ENCODE results near the gene PDGFD. TPM values are rescaled to one million over a fixed set of nuclear protein-coding genes. Genes with fewer than 3 reads are reported as not detected.

Gene PDGFD
- total RNA-seq, 4 donors from 2014 or later = 16.1 to 108 (median 36.0) TPM

- Histone ChIP-seq H3K36me3 (no peaks in the 10 kb centered on the region), H3K4me1 (no peaks in the 10 kb centered on the region), H3K27ac (no peak overlapping the region), H3K4me3 (replicated peaks in 1 of 3) (no peak overlapping the region), H3K9me3 (no peaks in the 10 kb centered on the region), H3K27me3 (no peaks in the 10 kb centered on the region)
- intact Hi-C loops (cut with DNase I) = no loop called here
- no peak for DNase-seq
- WGBS, 2 donors = 80 to 93% methylated on average over 1 of the region's 1 CpG
- no peak for TF ChIP-seq POLR2A (IDR thresholded peaks at IDR 0.05)
- TF ChIP-seq CTCF (IDR thresholded peaks at IDR 0.05) = no peak
These were observed 257.6 kb downstream of the PDGFD start for GRCh38 chr11:103906291-103906867.

- intact Hi-C loops (cut with DNase I) = no loop called here
- TF ChIP-seq POLR2A (IDR thresholded peaks at IDR 0.05) (no peak), CTCF (IDR thresholded peaks at IDR 0.05) (no peak)
- Histone ChIP-seq H3K27me3 (no peaks in the 10 kb centered on the region), H3K4me1 (no peaks in the 10 kb centered on the region), H3K4me3 (replicated peaks in 1 of 3) (no peak overlapping the region), H3K9me3 (no peaks in the 10 kb centered on the region), H3K27ac (no peak overlapping the region), H3K36me3 (no peaks in the 10 kb centered on the region)
- DNase-seq = no peak
- WGBS, 2 donors = 63 to 93% methylated on average over 3 of the region's 3 CpGs
These were observed 259.7 kb downstream of the PDGFD start for GRCh38 chr11:103904324-103904667.

- Histone ChIP-seq H3K9me3 (no peaks in the 10 kb centered on the region), H3K27ac (no peak overlapping the region), H3K36me3 (no peaks in the 10 kb centered on the region), H3K27me3 (no peaks in the 10 kb centered on the region), H3K4me1 (no peaks in the 10 kb centered on the region), H3K4me3 (replicated peaks in 1 of 3) (no peak overlapping the region)
- TF ChIP-seq CTCF (IDR thresholded peaks at IDR 0.05) (no peak), POLR2A (IDR thresholded peaks at IDR 0.05) (no peak)
- WGBS, 2 donors = 70 to 79% methylated on average over 2 of the region's 2 CpGs
- DNase-seq = no peak
- intact Hi-C loops (cut with DNase I) = no loop called here
These were observed 260.2 kb downstream of the PDGFD start for GRCh38 chr11:103903621-103904323.

- 93 to 94% methylated on average over 1 of the region's 1 CpG for WGBS, 2 donors
- no peaks in the 10 kb centered on the region for H3K9me3 ChIP-seq
- H3K36me3 ChIP-seq = no peaks in the 10 kb centered on the region
- H3K27ac ChIP-seq = no peak overlapping the region
- H3K4me3 ChIP-seq (replicated peaks in 1 of 3) = no peak overlapping the region
- TF ChIP-seq CTCF (IDR thresholded peaks at IDR 0.05) (no peak), POLR2A (IDR thresholded peaks at IDR 0.05) (no peak)
- intact Hi-C loops (cut with DNase I) = no loop called here
- DNase-seq = no peak
- no peaks in the 10 kb centered on the region for H3K4me1 ChIP-seq
- H3K27me3 ChIP-seq = no peaks in the 10 kb centered on the region
These were observed 261.0 kb downstream of the PDGFD start for GRCh38 chr11:103902994-103903393.

- no peak for TF ChIP-seq POLR2A (IDR thresholded peaks at IDR 0.05)
- 69 to 76% methylated on average over 1 of the region's 1 CpG for WGBS, 2 donors
- no peaks in the 10 kb centered on the region for H3K27me3 ChIP-seq
- H3K27ac ChIP-seq = no peak overlapping the region
- intact Hi-C loops (cut with DNase I) = no loop called here
- no peaks in the 10 kb centered on the region for H3K36me3 ChIP-seq
- no peaks in the 10 kb centered on the region for H3K9me3 ChIP-seq
- H3K4me3 ChIP-seq (replicated peaks in 1 of 3) = no peak overlapping the region
- no peaks in the 10 kb centered on the region for H3K4me1 ChIP-seq
- DNase-seq = no peak
These were observed 262.3 kb downstream of the PDGFD start for GRCh38 chr11:103901656-103902055.

Measured in thyroid gland (tissue), 4 donors.